Naive thymus-derived CD4-positive, alpha-beta T cell (primary cell): ENCODE measurements around the gene LRRC32. TPM values are rescaled to one million over a fixed set of nuclear protein-coding genes. Genes with fewer than 3 reads are reported as not detected.

Experiments
- ATAC-seq: fragments of 150-1000 bp; cut with Tn5 transposase; 2 replicates; pipeline ENCODE4 v1.10.0; 2021; ENCODE audit warnings: mild to moderate bottlenecking, moderate library complexity
- CTCF ChIA-PET: fragments of 350-600 bp; sonication (Branson Sonifier 250); formaldehyde crosslinking; loops from one replicate; lab custom pipeline; 2021; ENCODE audit warnings: antibody characterized with exemption; lab: Charles Lee
- POLR2A ChIA-PET: fragments of 350-600 bp; sonication (Branson Sonifier 250); formaldehyde crosslinking; loops from one replicate; lab custom pipeline; 2021; ENCODE audit warnings: antibody characterized with exemption, inconsistent platforms; lab: Charles Lee
- DNase-seq, 9 donors: peaks; one replicate each; pipeline versions ENCODE4 v3.0.0 to v3.0.0-alpha.2; 2020 to 2022; ENCODE audit warnings: mixed read lengths in 1 of 9
- H3K27ac ChIP-seq: one replicate; pipeline ENCODE4 v1.7.0; 2013; ENCODE audit warnings: mild to moderate bottlenecking, low read depth, low read length, moderate library complexity
- H3K27me3 ChIP-seq, 2 donors: one replicate each; pipeline ENCODE4 v1.7.0; 2013; ENCODE audit warnings: low read length in 2 of 2, mild to moderate bottlenecking in 2 of 2, moderate library complexity in 2 of 2; ENCODE audit not compliant: control insufficient read depth in 2 of 2, insufficient read depth in 2 of 2
- H3K36me3 ChIP-seq, 3 experiments: 1 replicate in 2 of 3; 2 replicates in 1 of 3; pipeline ENCODE4 v1.7.0; 2013; ENCODE audit warnings: low read length in 3 of 3, mild to moderate bottlenecking in 3 of 3, moderate library complexity in 1 of 3; ENCODE audit not compliant: insufficient read depth in 3 of 3, control insufficient read depth in 2 of 3
- H3K4me1 ChIP-seq, 2 donors: one replicate each; pipeline ENCODE4 v1.7.0; 2013; ENCODE audit warnings: low read length in 2 of 2, mild to moderate bottlenecking in 2 of 2, moderate library complexity in 1 of 2; ENCODE audit not compliant: control insufficient read depth in 2 of 2, insufficient read depth in 2 of 2
- H3K4me3 ChIP-seq: 2 replicates; pipeline ENCODE4 v1.7.0; 2013; ENCODE audit warnings: mild to moderate bottlenecking, low read length
- H3K9me3 ChIP-seq, 3 experiments: 1 replicate in 2 of 3; 2 replicates in 1 of 3; pipeline ENCODE4 v1.7.0; 2013; ENCODE audit warnings: low read length in 3 of 3; ENCODE audit not compliant: control insufficient read depth in 2 of 3
- H3K27ac Mint-ChIP-seq, 9 donors: one replicate each; pipeline ENCODE4 v1.8.0; 2020 to 2022; ENCODE audit warnings: mixed read lengths in 9 of 9, mild to moderate bottlenecking in 8 of 9, moderate library complexity in 5 of 9, inconsistent platforms in 2 of 9
- H3K27me3 Mint-ChIP-seq, 5 donors: one replicate each; pipeline ENCODE4 v1.8.0; 2021 to 2022; ENCODE audit warnings: mixed read lengths in 5 of 5, mild to moderate bottlenecking in 1 of 5
- H3K36me3 Mint-ChIP-seq, 5 donors: one replicate each; pipeline ENCODE4 v1.8.0; 2020 to 2022; ENCODE audit warnings: mixed read lengths in 5 of 5, mild to moderate bottlenecking in 3 of 5, inconsistent platforms in 1 of 5
- H3K4me1 Mint-ChIP-seq, 7 donors: one replicate each; pipeline ENCODE4 v1.8.0; 2020 to 2022; ENCODE audit warnings: mixed read lengths in 7 of 7, mild to moderate bottlenecking in 3 of 7, inconsistent platforms in 1 of 7
- H3K4me3 Mint-ChIP-seq, 10 donors: one replicate each; pipeline ENCODE4 v1.8.0; 2020 to 2022; ENCODE audit warnings: mild to moderate bottlenecking in 10 of 10, mixed read lengths in 10 of 10, moderate library complexity in 6 of 10, inconsistent platforms in 2 of 10
- H3K9me3 Mint-ChIP-seq, 11 donors: one replicate each; pipeline ENCODE4 v1.8.0; 2020 to 2022; ENCODE audit warnings: mixed read lengths in 11 of 11, mild to moderate bottlenecking in 4 of 11, inconsistent platforms in 1 of 11, moderate library complexity in 1 of 11
- intact Hi-C, 2 donors: fragments of 100-400 bp; cut with micrococcal nuclease; formaldehyde crosslinking; loops; one replicate each; pipeline ENCODE4 v1.15.1; 2023
- polyA plus RNA-seq, 2 donors: library from polyadenylated mRNA; unstranded; fragments of 300-500 nt; fragmentation: Illumina TruSeq; gene quantifications; one replicate each; pipeline ENCODE4 v1.2.3, GENCODE V29; 2021
- total RNA-seq, 6 experiments: library from RNA in 5 of 6; stranded (reverse) in 5 of 6; gene quantifications; 1 replicate in 5 of 6; 2 replicates in 1 of 6; pipeline ENCODE4 v1.2.3 and lab custom pipeline; 2021 to 2026

Gene LRRC32
- total and polyA plus RNA-seq, 7 experiments from 2014 or later = 0.08 to 4.5 (median 0.61) TPM; not detected in 3

- Mint-ChIP-seq H3K4me3 (peak overlapping the region in 1 of 10 donors; percentile 20), H3K9me3 (peaks cover 0 to 1% (median 0%) of the 10 kb centered on the region in 11 donors), H3K36me3 (no peaks in the 10 kb centered on the region), H3K4me1 (peaks cover 0 to 14% (median 13%) of the 10 kb centered on the region in 7 donors), H3K27me3 (peaks cover 0 to 18% (median 0%) of the 10 kb centered on the region in 5 donors), H3K27ac (no peak overlapping the region)
- peaks cover 0 to 6% of the 10 kb centered on the region in 2 donors for H3K4me1 ChIP-seq
- no peaks in the 10 kb centered on the region for H3K27me3 ChIP-seq
- H3K36me3 ChIP-seq = no peaks in the 10 kb centered on the region
- no peaks in the 10 kb centered on the region for H3K9me3 ChIP-seq
- CTCF ChIA-PET = no interaction called here
- no peak for ATAC-seq
- H3K4me3 ChIP-seq = no peak overlapping the region
- POLR2A ChIA-PET = no interaction called here
- no peak overlapping the region for H3K27ac ChIP-seq
- DNase-seq = no peak
- intact Hi-C loops = no loop called here
Measured at GRCh38 chr11:76688146-76688545, 17.6 kb upstream of the LRRC32 start.

GRCh38 chr11:76686261-76687079 is 15.9 kb upstream of the LRRC32 start:
- Mint-ChIP-seq H3K9me3 (peaks cover 0 to 1% (median 0%) of the 10 kb centered on the region in 11 donors), H3K4me1 (peaks cover 0 to 14% (median 13%) of the 10 kb centered on the region in 7 donors), H3K27ac (peak overlapping the region in 7 of 9 donors; percentile 60 to 84 (median 67)), H3K27me3 (peaks cover 0 to 17% (median 4%) of the 10 kb centered on the region in 5 donors), H3K4me3 (peak overlapping the region; percentile 58 to 87 (median 79)), H3K36me3 (no peaks in the 10 kb centered on the region)
- ChIA-PET POLR2A (no interaction called here), CTCF (interaction anchor here (1.3 kb wide), 1 partner anchor 35 kb away, joined by 6 read pairs; no protein-coding TSS in a partner anchor)
- H3K9me3 ChIP-seq = no peaks in the 10 kb centered on the region
- DNase-seq = peak in 4 of 9 donors; percentile 4 to 23 (median 14)
- H3K4me3 ChIP-seq = peak overlapping the region; percentile 51
- intact Hi-C loops = no loop called here
- H3K36me3 ChIP-seq = no peaks in the 10 kb centered on the region
- H3K27ac ChIP-seq = no peak overlapping the region
- no peaks in the 10 kb centered on the region for H3K27me3 ChIP-seq
- peak; percentile 54 for ATAC-seq
- peaks cover 0 to 6% of the 10 kb centered on the region in 2 donors for H3K4me1 ChIP-seq

GRCh38 chr11:76685831-76686230 is 15.3 kb upstream of the LRRC32 start:
- intact Hi-C loops = no loop called here
- Histone ChIP-seq H3K27me3 (no peaks in the 10 kb centered on the region), H3K9me3 (no peaks in the 10 kb centered on the region), H3K4me1 (peaks cover 0 to 6% of the 10 kb centered on the region in 2 donors), H3K27ac (no peak overlapping the region), H3K4me3 (peak overlapping the region; percentile 51), H3K36me3 (no peaks in the 10 kb centered on the region)
- Mint-ChIP-seq H3K27me3 (peaks cover 0 to 20% (median 7%) of the 10 kb centered on the region in 5 donors), H3K27ac (peak overlapping the region in 4 of 9 donors; percentile 60 to 84 (median 74)), H3K36me3 (no peaks in the 10 kb centered on the region), H3K9me3 (peaks cover 0 to 1% (median 0%) of the 10 kb centered on the region in 11 donors), H3K4me3 (peak overlapping the region in 9 of 10 donors; percentile 59 to 87 (median 79)), H3K4me1 (peaks cover 0 to 14% (median 13%) of the 10 kb centered on the region in 7 donors)
- ChIA-PET CTCF (interaction anchor here (1.3 kb wide), 1 partner anchor 36 kb away, joined by 6 read pairs; no protein-coding TSS in a partner anchor), POLR2A (no interaction called here)
- DNase-seq = no peak
- ATAC-seq = no peak

GRCh38 chr11:76685237-76685636 is 14.7 kb upstream of the LRRC32 start:
- no peaks in the 10 kb centered on the region for H3K9me3 ChIP-seq
- H3K4me1 ChIP-seq = peaks cover 0 to 6% of the 10 kb centered on the region in 2 donors
- peaks cover 0 to 1% (median 0%) of the 10 kb centered on the region in 11 donors for H3K9me3 Mint-ChIP-seq
- peaks cover 1 to 20% (median 7%) of the 10 kb centered on the region in 5 donors for H3K27me3 Mint-ChIP-seq
- H3K4me3 Mint-ChIP-seq = peak overlapping the region in 1 of 10 donors; percentile 59
- no peaks in the 10 kb centered on the region for H3K36me3 ChIP-seq
- peaks cover 0 to 14% (median 13%) of the 10 kb centered on the region in 7 donors for H3K4me1 Mint-ChIP-seq
- no peak for ATAC-seq
- no peaks in the 10 kb centered on the region for H3K27me3 ChIP-seq
- no peak overlapping the region for H3K27ac ChIP-seq
- CTCF ChIA-PET = no interaction called here
- no peak for DNase-seq
- intact Hi-C loops = no loop called here
- H3K27ac Mint-ChIP-seq = no peak overlapping the region
- no peaks in the 10 kb centered on the region for H3K36me3 Mint-ChIP-seq
- no peak overlapping the region for H3K4me3 ChIP-seq
- POLR2A ChIA-PET = no interaction called here

- Mint-ChIP-seq H3K27me3 (peaks cover 3 to 20% (median 7%) of the 10 kb centered on the region in 5 donors), H3K36me3 (no peaks in the 10 kb centered on the region), H3K27ac (no peak overlapping the region), H3K4me3 (no peak overlapping the region), H3K9me3 (peaks cover 0 to 1% (median 0%) of the 10 kb centered on the region in 11 donors), H3K4me1 (peaks cover 0 to 17% (median 14%) of the 10 kb centered on the region in 7 donors)
- CTCF ChIA-PET = interaction anchor here (1.6 kb wide), 1 partner anchor 7 kb away, joined by 4 read pairs; no protein-coding TSS in a partner anchor
- DNase-seq = no peak
- H3K4me3 ChIP-seq = no peak overlapping the region
- H3K36me3 ChIP-seq = no peaks in the 10 kb centered on the region
- H3K4me1 ChIP-seq = peaks cover 0 to 6% of the 10 kb centered on the region in 2 donors
- no peak overlapping the region for H3K27ac ChIP-seq
- H3K27me3 ChIP-seq = no peaks in the 10 kb centered on the region
- no peaks in the 10 kb centered on the region for H3K9me3 ChIP-seq
- POLR2A ChIA-PET = no interaction called here
- intact Hi-C loops = loop anchor here in 1 of 2 donors (5.0 kb wide), 1 partner anchor 132 kb away; no protein-coding TSS in a partner anchor
- ATAC-seq = no peak
Measured at GRCh38 chr11:76684516-76684915, 14.0 kb upstream of the LRRC32 start.

GRCh38 chr11:76683161-76684095 is 12.9 kb upstream of the LRRC32 start:
- Histone ChIP-seq H3K4me1 (peaks cover 0 to 6% of the 10 kb centered on the region in 2 donors), H3K27ac (no peak overlapping the region), H3K4me3 (no peak overlapping the region), H3K9me3 (no peaks in the 10 kb centered on the region), H3K36me3 (no peaks in the 10 kb centered on the region), H3K27me3 (no peaks in the 10 kb centered on the region)
- peaks cover 3 to 16% (median 11%) of the 10 kb centered on the region in 5 donors for H3K27me3 Mint-ChIP-seq
- intact Hi-C loops = loop anchor here in 1 of 2 donors (5.0 kb wide), 1 partner anchor 131 kb away; no protein-coding TSS in a partner anchor
- POLR2A ChIA-PET = no interaction called here
- CTCF ChIA-PET = interaction anchor here (0.6 to 1.6 kb wide), 2 partner anchors 8 to 16 kb away, joined by 4 read pairs; no protein-coding TSS in a partner anchor
- no peaks in the 10 kb centered on the region for H3K36me3 Mint-ChIP-seq
- H3K27ac Mint-ChIP-seq = no peak overlapping the region
- H3K4me3 Mint-ChIP-seq = no peak overlapping the region
- DNase-seq (no peak), ATAC-seq (no peak)
- peaks cover 0 to 24% (median 14%) of the 10 kb centered on the region in 7 donors for H3K4me1 Mint-ChIP-seq
- H3K9me3 Mint-ChIP-seq = peaks cover 0 to 1% (median 0%) of the 10 kb centered on the region in 11 donors
